ENCODE results near the gene CAPZB.

Gene CAPZB

DNA sequence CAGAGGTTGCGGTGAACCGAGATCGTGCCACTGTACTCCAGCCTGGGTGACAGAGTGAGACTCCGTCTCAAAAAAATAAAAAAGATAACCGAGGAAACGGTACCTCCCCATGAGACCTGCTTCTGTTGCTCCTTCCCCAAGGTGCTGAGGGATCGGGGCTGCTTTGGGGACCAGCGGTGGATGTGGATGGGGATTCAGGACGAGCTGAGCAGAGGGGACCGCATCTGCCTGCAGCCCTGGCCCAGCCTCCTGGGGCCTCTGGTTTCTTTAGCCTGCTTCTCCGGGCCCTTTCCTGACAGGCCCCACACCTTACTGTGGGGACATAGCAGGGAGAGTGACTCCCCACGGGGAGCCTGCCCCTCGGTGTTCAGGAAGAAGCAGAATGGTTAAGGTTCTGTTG lies 156.2 kb downstream of the CAPZB start:
- no peak for TF ChIP-seq TAF1 (IDR thresholded peaks at IDR 0.05; ENCODE audit: borderline replicate concordance, insufficient read depth, low read length)
- TF ChIP-seq FOXP2 (optimal IDR thresholded peaks at IDR 0.05; ENCODE audit: borderline replicate concordance, extremely low read depth, extremely low read length, insufficient read depth) = no peak
- no peak for TF ChIP-seq POLR2AphosphoS5 (IDR thresholded peaks at IDR 0.05; ENCODE audit: low read depth, low read length)
- TF ChIP-seq SIN3A (IDR thresholded peaks at IDR 0.05; ENCODE audit: borderline replicate concordance, insufficient read depth, low read length) = no peak
- TF ChIP-seq, protein P1, sequence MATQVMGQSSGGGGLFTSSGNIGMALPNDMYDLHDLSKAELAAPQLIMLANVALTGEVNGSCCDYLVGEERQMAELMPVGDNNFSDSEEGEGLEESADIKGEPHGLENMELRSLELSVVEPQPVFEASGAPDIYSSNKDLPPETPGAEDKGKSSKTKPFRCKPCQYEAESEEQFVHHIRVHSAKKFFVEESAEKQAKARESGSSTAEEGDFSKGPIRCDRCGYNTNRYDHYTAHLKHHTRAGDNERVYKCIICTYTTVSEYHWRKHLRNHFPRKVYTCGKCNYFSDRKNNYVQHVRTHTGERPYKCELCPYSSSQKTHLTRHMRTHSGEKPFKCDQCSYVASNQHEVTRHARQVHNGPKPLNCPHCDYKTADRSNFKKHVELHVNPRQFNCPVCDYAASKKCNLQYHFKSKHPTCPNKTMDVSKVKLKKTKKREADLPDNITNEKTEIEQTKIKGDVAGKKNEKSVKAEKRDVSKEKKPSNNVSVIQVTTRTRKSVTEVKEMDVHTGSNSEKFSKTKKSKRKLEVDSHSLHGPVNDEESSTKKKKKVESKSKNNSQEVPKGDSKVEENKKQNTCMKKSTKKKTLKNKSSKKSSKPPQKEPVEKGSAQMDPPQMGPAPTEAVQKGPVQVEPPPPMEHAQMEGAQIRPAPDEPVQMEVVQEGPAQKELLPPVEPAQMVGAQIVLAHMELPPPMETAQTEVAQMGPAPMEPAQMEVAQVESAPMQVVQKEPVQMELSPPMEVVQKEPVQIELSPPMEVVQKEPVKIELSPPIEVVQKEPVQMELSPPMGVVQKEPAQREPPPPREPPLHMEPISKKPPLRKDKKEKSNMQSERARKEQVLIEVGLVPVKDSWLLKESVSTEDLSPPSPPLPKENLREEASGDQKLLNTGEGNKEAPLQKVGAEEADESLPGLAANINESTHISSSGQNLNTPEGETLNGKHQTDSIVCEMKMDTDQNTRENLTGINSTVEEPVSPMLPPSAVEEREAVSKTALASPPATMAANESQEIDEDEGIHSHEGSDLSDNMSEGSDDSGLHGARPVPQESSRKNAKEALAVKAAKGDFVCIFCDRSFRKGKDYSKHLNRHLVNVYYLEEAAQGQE (IDR thresholded peaks at IDR 0.05; ENCODE audit: insufficient read depth in 1 of 2, low read depth in 2 of 2, low read length in 2 of 2) = no peak

DNA sequence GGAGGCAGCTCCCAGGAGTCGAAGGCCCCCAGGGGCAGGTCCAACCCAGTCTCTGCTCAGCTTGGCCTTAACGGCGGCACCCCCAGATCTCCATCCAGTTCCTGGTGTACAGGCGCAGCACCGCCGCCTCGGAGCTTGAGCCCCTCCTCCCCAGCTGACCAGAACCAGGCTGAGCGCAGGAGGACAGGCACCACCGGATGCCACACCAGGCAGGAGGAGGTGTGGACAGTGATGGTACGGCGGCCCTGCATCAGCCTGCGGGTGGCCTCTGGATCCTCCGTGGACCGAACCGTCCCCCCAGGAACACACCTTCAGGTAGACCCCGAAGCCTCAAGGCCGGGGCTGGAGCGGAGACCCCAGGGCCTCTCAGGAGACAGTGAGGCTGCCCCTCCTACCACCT lies 156.9 kb downstream of the CAPZB start:
- TF ChIP-seq TAF1 (IDR thresholded peaks at IDR 0.05; ENCODE audit: borderline replicate concordance, insufficient read depth, low read length) (no peak), POLR2AphosphoS5 (IDR thresholded peaks at IDR 0.05; ENCODE audit: low read depth, low read length) (no peak), SIN3A (IDR thresholded peaks at IDR 0.05; ENCODE audit: borderline replicate concordance, insufficient read depth, low read length) (no peak), FOXP2 (optimal IDR thresholded peaks at IDR 0.05; ENCODE audit: borderline replicate concordance, extremely low read depth, extremely low read length, insufficient read depth) (no peak)
- TF ChIP-seq, protein P1 (IDR thresholded peaks at IDR 0.05; ENCODE audit: insufficient read depth in 1 of 2, low read depth in 2 of 2, low read length in 2 of 2) = no peak

DNA sequence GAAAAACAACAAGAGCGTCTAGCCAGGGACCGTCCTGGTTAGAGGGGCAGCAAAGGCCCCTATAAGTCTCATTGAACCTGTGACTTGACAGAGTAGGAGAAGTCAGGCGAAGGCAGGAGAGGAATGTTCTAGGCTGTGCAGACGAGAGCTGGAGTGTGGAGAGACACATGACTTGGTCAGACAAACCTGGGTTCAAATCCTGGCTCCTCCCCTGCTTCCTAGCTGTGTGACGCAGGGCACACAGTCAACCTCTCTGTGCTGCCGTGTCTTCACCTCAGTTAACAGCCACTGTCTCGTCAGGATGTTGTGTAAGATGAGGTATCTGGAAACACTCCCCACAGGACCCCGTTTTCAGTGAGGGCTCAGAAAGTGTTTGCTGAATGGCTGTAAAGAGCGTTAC lies 157.6 kb downstream of the CAPZB start:
- no peak for TF ChIP-seq FOXP2 (optimal IDR thresholded peaks at IDR 0.05; ENCODE audit: borderline replicate concordance, extremely low read depth, extremely low read length, insufficient read depth)
- TF ChIP-seq, protein P1 (IDR thresholded peaks at IDR 0.05; ENCODE audit: insufficient read depth in 1 of 2, low read depth in 2 of 2, low read length in 2 of 2) = no peak
- no peak for TF ChIP-seq POLR2AphosphoS5 (IDR thresholded peaks at IDR 0.05; ENCODE audit: low read depth, low read length)
- no peak for TF ChIP-seq TAF1 (IDR thresholded peaks at IDR 0.05; ENCODE audit: borderline replicate concordance, insufficient read depth, low read length)
- no peak for TF ChIP-seq SIN3A (IDR thresholded peaks at IDR 0.05; ENCODE audit: borderline replicate concordance, insufficient read depth, low read length)

DNA sequence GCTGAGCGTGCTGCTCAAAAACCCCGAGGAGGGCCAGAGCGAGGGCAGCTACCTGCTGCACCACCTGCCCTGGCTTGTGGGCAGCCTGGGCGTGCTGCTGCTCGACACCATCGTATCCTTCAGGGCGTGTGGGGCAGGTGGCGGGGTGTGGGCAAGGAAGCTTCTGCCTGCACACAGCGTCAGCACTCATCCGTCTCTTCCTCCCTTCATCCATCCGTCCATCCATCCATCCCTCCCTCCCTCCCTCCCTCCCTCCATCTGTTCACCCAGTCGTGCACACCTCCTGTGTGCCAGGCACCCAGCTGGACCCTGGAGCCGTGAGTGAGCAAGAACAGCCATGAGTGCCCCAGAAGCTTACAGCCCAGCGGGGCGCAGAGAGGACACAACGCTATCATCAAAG lies 158.0 kb downstream of the CAPZB start:
- TF ChIP-seq POLR2AphosphoS5 (IDR thresholded peaks at IDR 0.05; ENCODE audit: low read depth, low read length) = no peak
- TF ChIP-seq SIN3A (IDR thresholded peaks at IDR 0.05; ENCODE audit: borderline replicate concordance, insufficient read depth, low read length) = no peak
- no peak for TF ChIP-seq TAF1 (IDR thresholded peaks at IDR 0.05; ENCODE audit: borderline replicate concordance, insufficient read depth, low read length)
- TF ChIP-seq, protein P1 (IDR thresholded peaks at IDR 0.05; ENCODE audit: insufficient read depth in 1 of 2, low read depth in 2 of 2, low read length in 2 of 2) = no peak
- TF ChIP-seq FOXP2 (optimal IDR thresholded peaks at IDR 0.05; ENCODE audit: borderline replicate concordance, extremely low read depth, extremely low read length, insufficient read depth) = no peak

DNA sequence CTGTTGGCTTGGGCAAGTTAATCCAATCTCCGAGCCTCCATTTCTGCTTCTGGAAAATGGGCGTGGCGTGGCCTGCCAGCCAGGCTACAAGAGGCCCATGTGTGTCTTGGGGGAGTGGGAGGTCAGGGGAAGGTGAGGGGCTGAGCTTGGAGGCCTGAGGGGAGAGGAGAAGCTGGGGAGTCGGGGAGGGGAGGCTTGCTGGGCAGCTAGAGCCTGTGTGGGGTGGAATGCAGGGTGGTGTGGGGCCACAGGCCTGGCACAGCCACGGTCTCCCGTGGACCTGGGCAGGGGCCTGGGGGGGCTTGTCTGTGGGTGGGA lies 158.6 kb downstream of the CAPZB start:
- TF ChIP-seq, protein P1 (IDR thresholded peaks at IDR 0.05; ENCODE audit: insufficient read depth in 1 of 2, low read depth in 2 of 2, low read length in 2 of 2) = no peak
- TF ChIP-seq POLR2AphosphoS5 (IDR thresholded peaks at IDR 0.05; ENCODE audit: low read depth, low read length) (no peak), SIN3A (IDR thresholded peaks at IDR 0.05; ENCODE audit: borderline replicate concordance, insufficient read depth, low read length) (no peak), TAF1 (IDR thresholded peaks at IDR 0.05; ENCODE audit: borderline replicate concordance, insufficient read depth, low read length) (no peak), FOXP2 (optimal IDR thresholded peaks at IDR 0.05; ENCODE audit: borderline replicate concordance, extremely low read depth, extremely low read length, insufficient read depth) (no peak)
